GM21576 (cell line): ENCODE results near the gene NDRG3.
"Not testable (repeated sequence)": the region's sequence is repeated elsewhere in the genome, so short reads cannot be mapped to it uniquely, and the experiment has no call there.

Experiments
- ATAC-seq: cut with Tn5 transposase; IDR thresholded peaks from one replicate; pipeline ENCODE4 v1.9.1; 2021; ENCODE audit warnings: mild to moderate bottlenecking, moderate library complexity; ENCODE audit not compliant: unreplicated experiment

Gene NDRG3

DNA sequence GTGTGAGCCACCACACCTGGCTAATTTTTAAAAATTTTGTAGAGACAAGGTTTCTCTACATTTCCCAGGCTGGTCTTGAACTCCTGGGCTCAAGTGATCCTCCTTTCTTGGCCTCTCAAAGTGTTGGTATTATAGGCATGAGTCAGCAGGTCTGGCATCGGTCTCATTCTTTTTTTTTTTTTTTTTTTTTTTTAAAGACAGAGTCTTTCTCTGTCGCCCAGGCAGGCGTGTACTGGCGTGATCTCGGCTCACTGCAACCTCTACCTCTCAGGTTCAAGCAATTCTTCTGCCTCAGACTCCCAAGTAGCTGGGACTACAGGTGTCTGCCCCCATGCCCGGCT, 137.5 kb downstream of the NDRG3 start:
- not testable (repeated sequence) for ATAC-seq

DNA sequence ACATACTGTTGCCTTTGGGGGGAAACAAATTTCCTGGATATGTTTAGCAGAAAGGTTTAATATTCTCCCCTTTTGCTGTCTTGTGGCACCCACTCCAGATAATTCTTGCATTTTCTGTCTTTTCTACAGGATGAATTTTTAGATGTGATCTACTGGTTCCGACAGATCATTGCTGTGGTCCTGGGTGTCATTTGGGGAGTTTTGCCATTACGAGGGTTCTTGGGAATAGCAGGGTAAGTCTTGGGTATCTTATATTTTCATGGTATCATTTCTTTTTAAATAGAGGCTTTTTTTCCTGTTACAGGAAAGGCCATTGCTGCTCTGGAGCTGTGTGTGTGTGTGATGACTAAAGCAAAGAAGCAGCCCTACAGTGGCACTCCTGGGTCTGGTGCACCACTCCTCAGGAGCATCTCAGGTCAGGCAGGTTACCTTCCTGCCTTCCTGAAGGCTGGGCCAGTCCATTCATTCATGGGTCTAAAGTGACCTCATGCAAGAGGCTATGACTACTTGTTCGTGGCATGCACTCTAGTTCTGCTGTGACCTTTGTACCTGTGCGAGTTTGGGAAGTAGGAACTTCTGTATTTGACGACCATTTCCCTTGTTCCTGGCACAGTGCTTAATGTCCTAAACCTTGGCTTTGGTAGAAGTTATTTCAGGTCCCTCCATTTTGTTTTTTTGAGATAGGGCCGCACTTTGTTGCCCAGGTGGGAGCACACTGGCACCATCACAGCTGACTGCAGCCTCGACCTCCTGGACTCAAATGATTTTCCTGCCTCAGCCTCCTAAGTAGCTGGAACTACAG, 138.1 kb downstream of the NDRG3 start:
- no peak for ATAC-seq

DNA sequence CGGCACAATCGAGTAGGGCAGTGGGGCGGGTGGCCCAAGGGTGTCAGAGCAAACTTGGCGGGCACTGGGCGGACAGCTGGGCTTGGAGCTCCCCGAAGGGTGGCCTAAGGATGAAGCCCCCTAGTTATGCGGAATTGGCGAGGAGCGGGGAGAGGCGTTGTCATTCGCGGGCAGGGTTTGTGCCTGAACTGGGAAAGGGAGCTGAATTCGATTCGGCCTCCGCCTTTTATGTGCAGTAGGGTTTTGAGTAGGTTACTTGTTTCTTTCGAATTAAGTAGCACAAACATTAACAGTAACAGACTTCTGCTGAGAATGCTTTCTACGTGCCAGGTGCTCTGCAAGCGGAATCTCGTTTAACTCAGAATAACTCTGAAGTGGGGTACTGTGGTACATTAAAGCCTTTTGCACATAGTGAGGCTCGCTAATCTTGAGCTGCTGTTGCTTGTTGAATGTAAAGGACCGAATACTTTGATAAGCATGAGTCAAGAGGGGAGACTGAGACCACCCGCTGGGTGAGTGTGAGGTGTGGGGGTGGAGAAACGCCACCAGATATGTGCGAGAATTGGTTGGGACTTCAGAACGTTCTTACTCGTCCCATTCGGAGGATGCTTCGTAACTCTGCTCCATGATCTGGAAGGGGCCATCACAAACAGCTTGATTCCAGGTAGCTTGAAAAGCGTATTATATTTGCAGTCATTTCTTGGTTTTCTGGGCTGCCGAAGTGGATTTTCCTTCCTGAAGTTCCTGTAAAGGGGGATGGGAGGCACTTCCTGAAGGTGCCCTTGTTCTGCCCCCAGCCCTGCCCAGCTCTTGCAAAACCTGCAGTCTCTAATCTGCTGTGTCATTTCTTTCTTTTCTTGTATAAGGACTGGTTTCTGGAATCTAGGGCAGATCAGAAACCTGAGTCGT, 139.5 kb downstream of the NDRG3 start:
- ATAC-seq: no peak

DNA sequence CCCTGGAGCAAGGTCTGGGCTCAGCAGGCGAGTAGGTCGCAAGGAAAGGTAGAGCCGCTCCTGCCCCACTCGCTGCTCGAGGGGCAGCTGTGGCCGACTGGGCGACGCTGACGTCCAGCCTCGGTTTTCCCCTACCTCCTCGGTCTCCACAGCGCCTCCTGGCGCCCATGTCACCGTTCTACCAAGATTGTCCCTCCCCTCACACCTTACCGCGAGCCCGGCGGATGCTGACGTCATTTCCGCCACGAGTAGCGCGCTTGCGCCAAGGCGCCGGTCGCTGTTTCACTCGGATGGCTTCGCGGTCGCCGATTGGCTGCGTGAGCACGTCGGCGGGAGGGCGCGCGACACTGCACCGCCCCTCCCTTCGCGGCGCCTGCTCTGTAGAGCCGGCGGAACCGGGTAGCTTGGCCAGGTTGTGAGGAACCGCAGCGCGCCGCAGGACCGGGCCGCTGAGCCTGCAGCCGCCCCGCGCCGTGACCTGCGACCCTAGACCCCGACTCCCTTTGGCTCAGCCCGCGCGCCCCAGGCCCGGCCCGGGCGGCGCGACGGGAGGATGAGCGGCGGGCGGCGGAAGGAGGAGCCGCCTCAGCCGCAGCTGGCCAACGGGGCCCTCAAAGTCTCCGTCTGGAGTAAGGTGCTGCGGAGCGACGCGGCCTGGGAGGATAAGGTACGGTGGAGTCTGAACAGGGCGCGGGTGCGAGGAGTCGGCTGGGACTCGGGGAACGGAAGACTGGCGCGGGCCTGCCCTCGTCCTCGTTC, 140.3 kb downstream of the NDRG3 start, which contains the start of gene RAB5IF:
Gene RAB5IF (plus strand): TSS at position 381 of the 759 bp plus-strand sequence. CDS start 173 bp downstream, at position 554.
- ATAC-seq: peak; percentile 78

- ATAC-seq: peak; percentile 39
These were observed 140.9 kb downstream of the NDRG3 start for GRCh38 chr20:36604952-36605398.
